HG02678 (cell line): ENCODE data around the gene HSPBAP1.

Source experiments
- ATAC-seq: cut with Tn5 transposase; IDR thresholded peaks from one replicate; pipeline ENCODE4 v1.9.1; 2021; ENCODE audit warnings: mild to moderate bottlenecking, moderate library complexity; ENCODE audit not compliant: unreplicated experiment

The HSPBAP1 gene

DNA sequence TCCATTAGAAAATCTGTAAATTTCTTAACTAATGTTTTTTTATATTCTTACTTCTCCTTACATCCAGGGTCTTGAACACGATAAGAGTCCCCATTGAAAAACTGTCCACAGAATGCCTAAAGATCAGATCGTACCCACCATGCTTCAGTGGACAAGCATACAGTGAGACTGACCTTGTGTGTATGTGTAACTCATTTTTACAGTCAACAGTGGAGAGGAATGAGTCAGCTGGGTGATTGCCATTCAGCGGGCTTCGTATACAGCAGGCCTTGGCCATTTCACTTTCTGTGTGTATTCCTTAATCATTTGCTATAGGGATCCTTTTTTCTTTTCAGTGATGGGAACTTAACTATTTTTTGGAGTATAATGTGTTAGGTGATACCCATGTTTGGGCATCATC, 102.4 kb downstream of the HSPBAP1 start:
- peak; percentile 67 for ATAC-seq

DNA sequence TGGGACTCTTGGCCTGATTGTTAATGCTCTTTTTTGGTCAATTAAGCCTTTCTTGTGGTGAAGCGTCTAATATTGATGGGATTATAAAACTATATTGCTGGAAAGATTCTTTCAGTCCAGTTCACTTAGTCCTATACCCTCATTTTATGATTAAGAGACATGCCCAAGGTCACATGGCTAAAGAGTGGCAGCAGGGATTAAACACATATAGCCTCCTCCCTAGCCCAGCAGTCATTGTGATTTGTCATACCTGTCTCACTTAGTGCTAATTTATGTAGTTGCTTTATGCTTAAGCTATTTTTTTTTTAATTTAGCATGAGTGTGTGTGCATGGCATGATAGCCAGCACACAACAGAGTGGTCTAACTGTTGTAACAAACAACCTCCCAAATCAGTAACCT, 103.5 kb downstream of the HSPBAP1 start:
- ATAC-seq: no peak
